ENCODE data around the gene NPHP4.

The NPHP4 gene

GRCh38 chr1:5850503-5850902 is 141.7 kb downstream of the NPHP4 start:
- H3K9me3 ChIP-seq (ENCODE audit: control insufficient read depth, low read length): no peaks in the 10 kb centered on the region
- no peak overlapping the region for H2AFZ ChIP-seq
- TF ChIP-seq CTCF (IDR thresholded peaks at IDR 0.05): no peak
- no peak overlapping the region for H3K9ac ChIP-seq
- H3K4me1 ChIP-seq: no peaks in the 10 kb centered on the region
- no peak overlapping the region for H3K4me3 ChIP-seq (ENCODE audit: low read depth, low read length)
- no peaks in the 10 kb centered on the region for H3K79me2 ChIP-seq
- no peak overlapping the region for H3K27ac ChIP-seq
- no peaks in the 10 kb centered on the region for H3K36me3 ChIP-seq (ENCODE audit: control insufficient read depth, insufficient read depth, low read length)
- no peaks in the 10 kb centered on the region for H3K27me3 ChIP-seq (ENCODE audit: control insufficient read depth, insufficient read depth, low read length)
- H3K4me2 ChIP-seq (ENCODE audit: low read length): no peak overlapping the region

- H3K4me3 ChIP-seq (ENCODE audit: low read depth, low read length): no peak overlapping the region
These were observed 142.7 kb downstream of the NPHP4 start for GRCh38 chr1:5849550-5849949.

GRCh38 chr1:5847013-5847659 is 145.1 kb downstream of the NPHP4 start:
- no peaks in the 10 kb centered on the region for H3K27me3 ChIP-seq (ENCODE audit: control insufficient read depth, insufficient read depth, low read length)

More at GRCh38 chr1:5849550-5849949, 142.7 kb downstream of the NPHP4 start:
- Histone ChIP-seq H3K4me1 (no peaks in the 10 kb centered on the region), H3K9me3 (ENCODE audit: control insufficient read depth, low read length) (no peaks in the 10 kb centered on the region), H3K27ac (no peak overlapping the region), H3K36me3 (ENCODE audit: control insufficient read depth, insufficient read depth, low read length) (no peaks in the 10 kb centered on the region), H3K79me2 (no peaks in the 10 kb centered on the region), H3K27me3 (ENCODE audit: control insufficient read depth, insufficient read depth, low read length) (no peaks in the 10 kb centered on the region), H2AFZ (no peak overlapping the region), H3K4me2 (ENCODE audit: low read length) (no peak overlapping the region), H3K9ac (no peak overlapping the region)
- no peak for TF ChIP-seq CTCF (IDR thresholded peaks at IDR 0.05)

GRCh38 chr1:5845376-5845775 is 146.8 kb downstream of the NPHP4 start:
- Histone ChIP-seq H3K9ac (no peak overlapping the region), H3K9me3 (ENCODE audit: control insufficient read depth, low read length) (no peaks in the 10 kb centered on the region), H3K4me1 (no peaks in the 10 kb centered on the region), H3K36me3 (ENCODE audit: control insufficient read depth, insufficient read depth, low read length) (no peaks in the 10 kb centered on the region), H3K79me2 (no peaks in the 10 kb centered on the region), H3K27ac (no peak overlapping the region), H3K4me2 (ENCODE audit: low read length) (no peak overlapping the region), H2AFZ (no peak overlapping the region), H3K27me3 (ENCODE audit: control insufficient read depth, insufficient read depth, low read length) (no peaks in the 10 kb centered on the region), H3K4me3 (ENCODE audit: low read depth, low read length) (no peak overlapping the region)
- TF ChIP-seq CTCF (IDR thresholded peaks at IDR 0.05): no peak

More at GRCh38 chr1:5847013-5847659, 145.1 kb downstream of the NPHP4 start:
- Histone ChIP-seq H3K36me3 (ENCODE audit: control insufficient read depth, insufficient read depth, low read length) (no peaks in the 10 kb centered on the region), H3K4me2 (ENCODE audit: low read length) (no peak overlapping the region), H3K4me3 (ENCODE audit: low read depth, low read length) (no peak overlapping the region), H2AFZ (no peak overlapping the region), H3K27ac (no peak overlapping the region), H3K9ac (no peak overlapping the region), H3K9me3 (ENCODE audit: control insufficient read depth, low read length) (no peaks in the 10 kb centered on the region), H3K4me1 (no peaks in the 10 kb centered on the region), H3K79me2 (no peaks in the 10 kb centered on the region)
- no peak for TF ChIP-seq CTCF (IDR thresholded peaks at IDR 0.05)

GRCh38 chr1:5844442-5844841 is 147.8 kb downstream of the NPHP4 start:
- H3K27ac ChIP-seq: no peak overlapping the region
- no peak overlapping the region for H3K4me3 ChIP-seq (ENCODE audit: low read depth, low read length)
- H3K9me3 ChIP-seq (ENCODE audit: control insufficient read depth, low read length): no peaks in the 10 kb centered on the region
- H3K36me3 ChIP-seq (ENCODE audit: control insufficient read depth, insufficient read depth, low read length): no peaks in the 10 kb centered on the region
- no peaks in the 10 kb centered on the region for H3K4me1 ChIP-seq
- no peaks in the 10 kb centered on the region for H3K79me2 ChIP-seq
- H2AFZ ChIP-seq: no peak overlapping the region
- H3K4me2 ChIP-seq (ENCODE audit: low read length): no peak overlapping the region
- H3K27me3 ChIP-seq (ENCODE audit: control insufficient read depth, insufficient read depth, low read length): no peaks in the 10 kb centered on the region
- TF ChIP-seq CTCF (IDR thresholded peaks at IDR 0.05): no peak
- no peak overlapping the region for H3K9ac ChIP-seq
